ENCODE data around the gene TEX12.
"Not testable (repeated sequence)": the region's sequence is repeated elsewhere in the genome, so short reads cannot be mapped to it uniquely, and the experiment has no call there.

The TEX12 gene

GRCh38 chr11:112161012-112161411 lies 6.2 kb upstream of the TEX12 start:
- Mint-ChIP-seq H3K4me3 (no peak overlapping the region), H3K36me3 (ENCODE audit: low read depth) (no peaks in the 10 kb centered on the region), H3K9me3 (no peaks in the 10 kb centered on the region), H3K4me1 (no peaks in the 10 kb centered on the region), H3K27ac (no peak overlapping the region), H3K27me3 (ENCODE audit: low read depth) (peaks cover 6% of the 10 kb centered on the region)
- TF ChIP-seq CTCF (IDR thresholded peaks at IDR 0.05; ENCODE audit: unreplicated experiment in 3 of 3) = no peak

- not testable (repeated sequence) for H3K36me3 Mint-ChIP-seq (ENCODE audit: low read depth); H3K27ac Mint-ChIP-seq; H3K4me1 Mint-ChIP-seq; H3K4me3 Mint-ChIP-seq; H3K9me3 Mint-ChIP-seq; H3K27me3 Mint-ChIP-seq (ENCODE audit: low read depth)
These were observed 5.0 kb upstream of the TEX12 start for GRCh38 chr11:112162200-112162599.

- Mint-ChIP-seq H3K36me3 (ENCODE audit: low read depth) (no peaks in the 10 kb centered on the region), H3K4me1 (no peaks in the 10 kb centered on the region), H3K9me3 (no peaks in the 10 kb centered on the region), H3K27ac (no peak overlapping the region), H3K27me3 (ENCODE audit: low read depth) (peaks cover 6% of the 10 kb centered on the region), H3K4me3 (no peak overlapping the region)
- TF ChIP-seq CTCF (IDR thresholded peaks at IDR 0.05; ENCODE audit: unreplicated experiment in 3 of 3) = no peak
These were observed 4.2 kb upstream of the TEX12 start for GRCh38 chr11:112162761-112163546.

GRCh38 chr11:112163875-112164685 lies 3.1 kb upstream of the TEX12 start, which contains the start of gene IL18:
Gene IL18 (minus strand): TSS chr11:112164094. CDS start chr11:112155053, 9,041 bp downstream.
- no peaks in the 10 kb centered on the region for H3K36me3 Mint-ChIP-seq (ENCODE audit: low read depth)
- H3K9me3 Mint-ChIP-seq = no peaks in the 10 kb centered on the region
- H3K4me3 Mint-ChIP-seq = no peak within 1 kb of the TSS
- H3K27me3 Mint-ChIP-seq (ENCODE audit: low read depth) = peaks cover 6% of the 10 kb centered on the region
- no peaks in the 10 kb centered on the region for H3K4me1 Mint-ChIP-seq
- no peak for TF ChIP-seq CTCF (IDR thresholded peaks at IDR 0.05; ENCODE audit: unreplicated experiment in 3 of 3)
- H3K27ac Mint-ChIP-seq = no peak within 1 kb of the TSS

GRCh38 chr11:112165049-112165448 lies 2.1 kb upstream of the TEX12 start:
- peaks cover 6% of the 10 kb centered on the region for H3K27me3 Mint-ChIP-seq (ENCODE audit: low read depth)
- H3K4me3 Mint-ChIP-seq = no peak overlapping the region
- H3K4me1 Mint-ChIP-seq = no peaks in the 10 kb centered on the region
- TF ChIP-seq CTCF (IDR thresholded peaks at IDR 0.05; ENCODE audit: unreplicated experiment in 3 of 3) = no peak
- no peaks in the 10 kb centered on the region for H3K9me3 Mint-ChIP-seq
- H3K27ac Mint-ChIP-seq = no peak overlapping the region
- H3K36me3 Mint-ChIP-seq (ENCODE audit: low read depth) = no peaks in the 10 kb centered on the region

- TF ChIP-seq CTCF (IDR thresholded peaks at IDR 0.05; ENCODE audit: unreplicated experiment in 3 of 3) = no peak
- peaks cover 6% of the 10 kb centered on the region for H3K27me3 Mint-ChIP-seq (ENCODE audit: low read depth)
- H3K4me3 Mint-ChIP-seq = no peak overlapping the region
- H3K27ac Mint-ChIP-seq = no peak overlapping the region
- H3K9me3 Mint-ChIP-seq = no peaks in the 10 kb centered on the region
- H3K36me3 Mint-ChIP-seq (ENCODE audit: low read depth) = no peaks in the 10 kb centered on the region
- H3K4me1 Mint-ChIP-seq = no peaks in the 10 kb centered on the region
These were observed 610 bp upstream of the TEX12 start for GRCh38 chr11:112166562-112166961.
